Lower leg skin (tissue), 4 donors: ENCODE data around the gene OLAH. TPM values are rescaled to one million over a fixed set of nuclear protein-coding genes. Genes with fewer than 3 reads are reported as not detected.

Source experiments
- DNase-seq, 2 donors: peaks; one replicate each; pipeline ENCODE4 v3.0.0-alpha.2; 2019; ENCODE audit warnings: low spot score in 2 of 2
- H3K4me3 ChIP-seq: fragments of 200-600 bp; sonication (generic); 2 replicates; pipeline ENCODE4 v1.5.1; 2017; ENCODE audit warnings: mild to moderate bottlenecking, low read depth; ENCODE audit not compliant: poor library complexity, severe bottlenecking
- POLR2A ChIP-seq, 2 donors: fragments of 450-650 bp; IDR thresholded peaks; one replicate each; pipeline ENCODE4 v1.6.1; 2016 to 2017; ENCODE audit warnings: antibody characterized with exemption in 2 of 2, mild to moderate bottlenecking in 1 of 2, moderate library complexity in 1 of 2
- WGBS, 2 donors: methylation state at CpG; one replicate each; pipeline ENCODE4 v1.1.5; 2018; 5-methylcytosine and 5-hydroxymethylcytosine counted together
- intact Hi-C: fragments of 100-400 bp; cut with DNase I; formaldehyde crosslinking; loops from one replicate; pipeline ENCODE4 v1.15.0; 2023; ENCODE audit warnings: low total_unique reads
- total RNA-seq, 4 donors: library from RNA; depleted of rRNA; stranded (reverse); fragments of >200 nt; gene quantifications; one replicate each; pipeline ENCODE4 v1.1.0, GENCODE V29; 2016
- TF ChIP-seq, protein P1 (sequence below), 3 donors: fragments of 450-650 bp; IDR thresholded peaks; one replicate each; pipeline ENCODE4 v1.5.1; 2016; ENCODE audit warnings: antibody characterized with exemption in 3 of 3, mild to moderate bottlenecking in 3 of 3, moderate library complexity in 2 of 3

The OLAH gene
- total RNA-seq, 4 donors from 2014 or later, result 1.4 to 6.0 (median 1.5) TPM; not detected in 1

GRCh38 chr10:15046626-15047025, 2.9 kb downstream of the OLAH start:
- DNase-seq, result peak in 1 of 2 donors; percentile 73
- TF ChIP-seq, protein P1, sequence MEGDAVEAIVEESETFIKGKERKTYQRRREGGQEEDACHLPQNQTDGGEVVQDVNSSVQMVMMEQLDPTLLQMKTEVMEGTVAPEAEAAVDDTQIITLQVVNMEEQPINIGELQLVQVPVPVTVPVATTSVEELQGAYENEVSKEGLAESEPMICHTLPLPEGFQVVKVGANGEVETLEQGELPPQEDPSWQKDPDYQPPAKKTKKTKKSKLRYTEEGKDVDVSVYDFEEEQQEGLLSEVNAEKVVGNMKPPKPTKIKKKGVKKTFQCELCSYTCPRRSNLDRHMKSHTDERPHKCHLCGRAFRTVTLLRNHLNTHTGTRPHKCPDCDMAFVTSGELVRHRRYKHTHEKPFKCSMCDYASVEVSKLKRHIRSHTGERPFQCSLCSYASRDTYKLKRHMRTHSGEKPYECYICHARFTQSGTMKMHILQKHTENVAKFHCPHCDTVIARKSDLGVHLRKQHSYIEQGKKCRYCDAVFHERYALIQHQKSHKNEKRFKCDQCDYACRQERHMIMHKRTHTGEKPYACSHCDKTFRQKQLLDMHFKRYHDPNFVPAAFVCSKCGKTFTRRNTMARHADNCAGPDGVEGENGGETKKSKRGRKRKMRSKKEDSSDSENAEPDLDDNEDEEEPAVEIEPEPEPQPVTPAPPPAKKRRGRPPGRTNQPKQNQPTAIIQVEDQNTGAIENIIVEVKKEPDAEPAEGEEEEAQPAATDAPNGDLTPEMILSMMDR (IDR thresholded peaks at IDR 0.05), result no peak
- TF ChIP-seq POLR2A (IDR thresholded peaks at IDR 0.05), result no peak
- WGBS, 2 donors, result 55 to 66% methylated on average over 5 of the region's 5 CpGs
- intact Hi-C loops, result no loop called here
- no peak overlapping the region for H3K4me3 ChIP-seq

- intact Hi-C loops, result no loop called here
- H3K4me3 ChIP-seq, result no peak overlapping the region
- DNase-seq, result no peak
- no peak for TF ChIP-seq POLR2A (IDR thresholded peaks at IDR 0.05)
- TF ChIP-seq, protein P1 (IDR thresholded peaks at IDR 0.05), result no peak
Observed at GRCh38 chr10:15049533-15049932, 5.8 kb downstream of the OLAH start.

- intact Hi-C loops, result no loop called here
- no peak for TF ChIP-seq POLR2A (IDR thresholded peaks at IDR 0.05)
- 82 to 87% methylated on average over 7 of the region's 7 CpGs for WGBS, 2 donors
Observed at GRCh38 chr10:15052121-15052520, 8.4 kb downstream of the OLAH start.

GRCh38 chr10:15053061-15053460, 9.3 kb downstream of the OLAH start:
- TF ChIP-seq, protein P1 (IDR thresholded peaks at IDR 0.05), result no peak
- no peak overlapping the region for H3K4me3 ChIP-seq
- intact Hi-C loops, result no loop called here
- DNase-seq, result peak in 1 of 2 donors; percentile 14
- 81 to 90% methylated on average over 3 of the region's 3 CpGs for WGBS, 2 donors

More at GRCh38 chr10:15052121-15052520, 8.4 kb downstream of the OLAH start:
- H3K4me3 ChIP-seq, result no peak overlapping the region
- DNase-seq, result no peak

DNA sequence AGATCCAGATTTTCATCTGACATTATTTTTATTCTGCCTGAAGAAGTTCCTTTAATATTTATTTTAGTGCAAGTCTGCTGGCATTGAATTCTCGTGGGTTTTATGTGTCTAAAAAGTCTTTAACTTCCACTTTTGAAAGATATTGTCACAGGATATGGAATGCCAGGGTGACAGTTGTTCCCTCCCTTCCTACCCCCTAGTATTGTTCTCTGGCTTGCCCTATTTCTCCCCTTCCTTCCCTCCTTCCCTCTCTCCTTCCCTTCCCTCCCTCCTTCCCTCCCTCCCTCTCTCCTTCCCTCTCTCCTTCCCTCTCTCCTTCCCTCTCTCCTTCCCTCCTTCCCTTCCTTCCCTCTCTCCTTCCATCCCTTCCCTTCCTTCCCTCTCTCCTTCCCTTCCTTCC, 14.9 kb downstream of the OLAH start:
- DNase-seq, result no peak
- 58 to 66% methylated on average over 1 of the region's 1 CpG for WGBS, 2 donors
- intact Hi-C loops, result no loop called here
- no peak overlapping the region for H3K4me3 ChIP-seq
- TF ChIP-seq, protein P1 (IDR thresholded peaks at IDR 0.05), result no peak
- TF ChIP-seq POLR2A (IDR thresholded peaks at IDR 0.05), result no peak

GRCh38 chr10:15059914-15060313, 16.2 kb downstream of the OLAH start:
- TF ChIP-seq, protein P1 (IDR thresholded peaks at IDR 0.05), result no peak
- no peak for TF ChIP-seq POLR2A (IDR thresholded peaks at IDR 0.05)
- no peak overlapping the region for H3K4me3 ChIP-seq
- no peak for DNase-seq
- 77 to 82% methylated on average over 4 of the region's 4 CpGs for WGBS, 2 donors
- intact Hi-C loops, result no loop called here
